Daoy (cell line): ENCODE data around the gene EMP2. TPM values are rescaled to one million over a fixed set of nuclear protein-coding genes. Genes with fewer than 3 reads are reported as not detected.
"Not testable (repeated sequence)": the region's sequence is repeated elsewhere in the genome, so short reads cannot be mapped to it uniquely, and the experiment has no call there.

Experiments
- DNase-seq: peaks from one replicate; pipeline ENCODE4 v3.0.0-alpha.2; 2015; ENCODE audit warnings: low read depth
- total RNA-seq: library from RNA; depleted of rRNA; stranded (reverse); fragments of >200 nt; shearing (Covaris generic); gene quantifications from 2 replicates; pipeline ENCODE4 v1.2.3, GENCODE V29; 2014; rRNA removed

Gene EMP2, protein sequence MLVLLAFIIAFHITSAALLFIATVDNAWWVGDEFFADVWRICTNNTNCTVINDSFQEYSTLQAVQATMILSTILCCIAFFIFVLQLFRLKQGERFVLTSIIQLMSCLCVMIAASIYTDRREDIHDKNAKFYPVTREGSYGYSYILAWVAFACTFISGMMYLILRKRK
- total RNA-seq = 14.2 and 15.5 TPM in 2 replicates

DNA sequence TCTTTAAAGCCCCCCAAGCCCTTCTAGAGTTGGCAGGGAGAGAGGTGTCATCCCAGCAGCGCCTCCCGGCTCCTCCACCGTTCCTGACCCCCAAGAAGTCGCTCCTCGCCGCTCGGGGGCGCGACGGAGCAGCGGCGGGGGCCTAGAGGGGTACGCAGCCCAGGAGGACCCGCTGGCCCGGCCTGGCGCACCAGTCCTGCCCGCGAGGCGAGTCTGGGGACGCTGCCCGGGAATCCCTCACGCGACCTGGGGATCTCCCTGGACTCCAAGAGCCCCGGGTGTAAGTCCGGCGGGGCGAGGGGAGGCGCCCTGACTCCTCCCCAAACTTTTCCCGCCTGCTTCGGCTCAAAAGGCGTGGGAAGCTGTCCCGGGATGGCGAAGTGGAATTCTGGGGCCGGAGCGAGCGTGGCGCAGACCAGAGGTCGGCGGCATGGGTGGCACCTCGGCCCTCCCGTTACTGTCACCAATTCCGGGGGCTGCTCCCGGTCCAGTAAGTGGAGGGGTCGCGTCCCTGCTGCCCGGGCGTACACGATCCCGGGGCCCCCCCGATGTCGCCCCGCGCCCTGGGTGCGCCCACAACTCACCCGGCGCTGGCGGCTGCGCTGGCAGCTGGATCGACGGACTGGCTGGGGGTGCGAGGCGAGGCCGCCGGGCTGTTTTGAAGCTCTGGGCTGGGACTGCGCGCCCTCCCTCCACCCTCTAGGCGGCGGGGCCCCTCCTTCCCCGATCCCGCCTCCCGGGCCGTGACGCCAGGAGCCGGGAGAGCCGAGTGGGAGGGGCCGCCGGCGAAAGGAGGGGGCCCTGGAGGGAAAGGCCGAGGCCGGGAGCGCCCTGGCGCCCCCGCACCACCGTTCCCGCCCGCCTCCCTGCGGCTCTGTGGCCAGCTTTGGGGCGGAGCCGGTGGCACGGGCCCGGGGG is at the start of gene EMP2:
EMP2 (minus strand) TSS at position 634 of the 918 bp plus-strand sequence. CDS start 32,981 bp downstream, outside the sequence.
- peak; percentile 88 for DNase-seq

GRCh38 chr16:10629592-10629963 is 49.2 kb upstream of the EMP2 start:
- no peak for DNase-seq

DNA sequence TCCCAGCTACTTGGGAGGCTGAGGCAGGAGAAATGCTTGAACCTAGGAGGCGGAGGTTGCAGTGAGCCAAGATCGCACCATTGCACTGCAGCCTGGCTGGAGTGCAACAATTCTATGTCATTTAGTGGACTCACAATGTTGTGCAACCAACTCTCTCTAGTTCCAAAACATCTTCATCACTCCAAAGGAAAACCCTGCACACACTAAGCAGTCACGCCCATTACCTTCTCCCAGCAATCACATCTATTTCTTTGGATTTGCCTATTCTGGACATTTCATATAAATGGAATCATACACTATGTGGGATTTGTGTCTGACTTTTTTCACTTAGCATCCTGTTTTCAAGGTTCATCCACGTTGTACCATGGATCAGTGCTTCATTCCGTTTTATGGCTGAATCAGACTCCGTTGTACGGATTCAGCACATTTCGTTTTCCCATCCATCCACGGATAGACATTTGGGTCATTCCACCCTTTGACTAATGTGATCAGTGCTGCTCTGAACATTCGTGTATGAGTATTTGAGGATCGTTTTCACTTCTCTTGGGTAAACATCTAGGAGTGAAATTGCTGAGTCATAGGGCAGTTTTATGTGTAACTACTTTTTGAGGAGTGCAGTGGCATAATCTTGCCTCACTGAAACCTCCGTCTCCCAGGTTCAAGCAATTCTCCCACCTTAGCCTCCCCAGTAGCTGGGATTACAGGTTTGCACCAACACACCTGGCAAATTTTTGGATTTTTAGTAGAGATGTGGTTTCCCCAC is 45.4 kb upstream of the EMP2 start:
- no peak for DNase-seq

GRCh38 chr16:10624527-10624926 is 44.1 kb upstream of the EMP2 start:
- no peak for DNase-seq

- DNase-seq = no peak
Measured at GRCh38 chr16:10623059-10623458, 42.7 kb upstream of the EMP2 start.

- DNase-seq = no peak
Measured at GRCh38 chr16:10622036-10622921, 41.9 kb upstream of the EMP2 start.

DNA sequence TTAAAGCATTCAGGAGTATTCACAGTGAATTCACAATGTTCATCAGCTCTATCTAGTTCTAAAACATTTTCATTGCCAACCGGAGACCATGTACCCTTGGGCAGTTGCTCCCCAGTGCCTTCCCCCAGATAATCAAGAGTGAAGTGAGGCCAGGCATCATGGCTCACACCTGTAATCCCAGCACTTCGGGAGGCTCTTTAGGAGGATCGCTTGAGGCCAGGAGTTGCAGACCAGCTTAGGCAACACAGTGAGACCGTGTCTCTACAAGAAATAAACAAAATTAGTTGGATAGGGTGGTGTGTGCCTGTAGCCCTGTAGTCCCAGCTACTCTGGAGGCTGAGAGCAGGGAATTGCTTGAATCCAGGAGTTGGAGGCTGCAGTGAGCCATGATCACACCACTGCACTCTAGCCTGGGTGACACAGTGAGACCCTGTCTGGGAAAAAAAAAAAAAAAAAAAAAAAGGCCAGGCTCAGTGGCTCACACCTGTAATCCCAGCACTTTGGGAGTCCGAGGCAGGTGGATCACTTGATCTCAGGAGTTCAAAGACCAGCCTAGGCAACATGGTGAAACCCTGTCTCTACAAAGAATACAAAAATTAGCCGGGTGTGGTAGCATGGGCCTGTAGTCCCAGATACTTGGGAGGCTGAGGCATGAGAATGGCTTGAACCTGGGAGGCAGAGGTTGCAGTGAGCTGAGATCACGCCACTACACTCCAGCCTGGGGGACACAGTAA is 41.0 kb upstream of the EMP2 start:
- not testable (repeated sequence) for DNase-seq

DNA sequence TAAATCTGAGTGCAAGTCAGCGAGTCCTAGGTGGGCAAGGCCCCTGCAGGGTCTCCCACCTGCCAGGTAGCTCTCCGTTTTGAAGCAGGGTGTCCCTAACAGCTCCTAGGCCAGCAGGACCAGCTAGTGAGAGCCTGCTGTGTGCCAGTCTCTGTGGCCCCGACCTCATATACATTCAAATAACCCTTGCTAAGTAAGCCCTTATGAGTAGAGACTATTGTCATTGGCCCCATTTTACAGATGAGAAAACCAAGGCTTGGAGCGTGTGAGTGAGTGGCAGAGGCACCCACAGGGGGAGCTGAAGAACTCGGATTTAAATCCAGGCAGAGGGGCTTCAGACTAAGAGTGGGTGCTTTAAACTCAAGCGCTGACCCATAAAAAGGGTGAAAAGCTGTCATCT is 39.7 kb upstream of the EMP2 start:
- no peak for DNase-seq

DNA sequence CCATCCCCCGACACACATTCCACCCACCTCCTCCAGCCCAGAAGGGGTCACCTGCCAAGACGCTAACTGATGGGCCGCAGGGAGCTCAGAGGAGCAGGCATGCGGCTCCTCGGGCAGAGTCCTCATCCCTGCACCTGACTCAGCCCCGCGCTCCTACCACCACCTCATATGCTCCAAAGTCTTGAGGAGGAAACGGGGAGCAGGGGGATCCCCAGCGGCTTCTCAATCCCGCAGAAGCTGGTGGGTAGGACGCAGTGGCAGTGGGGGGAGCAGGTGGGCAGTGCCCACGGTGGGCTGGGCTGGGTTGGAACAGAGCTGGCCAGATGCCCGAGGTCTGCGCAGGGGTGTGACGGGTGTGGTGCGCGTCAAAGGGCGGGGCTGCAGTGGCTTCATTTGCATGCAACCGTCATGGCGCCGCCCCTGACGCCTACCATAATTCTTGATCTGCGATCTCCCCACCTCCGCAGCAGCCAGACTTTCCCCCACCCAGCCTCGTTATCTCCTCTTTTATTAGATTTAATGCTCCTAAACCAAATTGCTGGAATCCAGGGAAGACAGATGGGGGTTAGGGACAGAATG is 39.0 kb upstream of the EMP2 start:
- DNase-seq = no peak

DNA sequence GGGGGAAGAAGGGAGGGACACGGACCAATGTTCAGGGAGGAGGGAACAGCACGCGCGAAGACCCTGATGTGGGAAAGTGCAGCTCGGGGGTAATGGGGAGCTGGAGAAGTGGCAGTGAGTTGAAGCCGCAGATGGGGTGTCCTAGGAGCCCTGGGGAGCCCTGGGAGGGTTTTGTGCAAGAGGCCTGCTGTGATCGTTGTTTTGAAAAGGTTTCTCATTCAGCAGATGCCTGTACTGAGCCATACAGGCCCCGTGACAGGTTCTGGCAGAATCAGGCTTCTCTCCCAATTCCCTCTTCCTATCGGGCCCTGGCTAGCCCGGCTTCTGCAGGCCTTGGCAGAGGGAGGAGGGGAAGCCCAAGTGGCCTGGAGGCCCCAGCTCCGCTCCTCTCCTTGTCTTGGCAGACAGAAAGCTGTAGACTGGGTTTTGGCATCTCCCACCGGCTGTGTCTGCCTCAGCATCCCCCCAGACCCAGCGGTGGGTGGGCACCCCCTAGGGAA is 38.4 kb upstream of the EMP2 start:
- DNase-seq = no peak

GRCh38 chr16:10617662-10618420 is 37.4 kb upstream of the EMP2 start:
- peak; percentile 28 for DNase-seq

DNA sequence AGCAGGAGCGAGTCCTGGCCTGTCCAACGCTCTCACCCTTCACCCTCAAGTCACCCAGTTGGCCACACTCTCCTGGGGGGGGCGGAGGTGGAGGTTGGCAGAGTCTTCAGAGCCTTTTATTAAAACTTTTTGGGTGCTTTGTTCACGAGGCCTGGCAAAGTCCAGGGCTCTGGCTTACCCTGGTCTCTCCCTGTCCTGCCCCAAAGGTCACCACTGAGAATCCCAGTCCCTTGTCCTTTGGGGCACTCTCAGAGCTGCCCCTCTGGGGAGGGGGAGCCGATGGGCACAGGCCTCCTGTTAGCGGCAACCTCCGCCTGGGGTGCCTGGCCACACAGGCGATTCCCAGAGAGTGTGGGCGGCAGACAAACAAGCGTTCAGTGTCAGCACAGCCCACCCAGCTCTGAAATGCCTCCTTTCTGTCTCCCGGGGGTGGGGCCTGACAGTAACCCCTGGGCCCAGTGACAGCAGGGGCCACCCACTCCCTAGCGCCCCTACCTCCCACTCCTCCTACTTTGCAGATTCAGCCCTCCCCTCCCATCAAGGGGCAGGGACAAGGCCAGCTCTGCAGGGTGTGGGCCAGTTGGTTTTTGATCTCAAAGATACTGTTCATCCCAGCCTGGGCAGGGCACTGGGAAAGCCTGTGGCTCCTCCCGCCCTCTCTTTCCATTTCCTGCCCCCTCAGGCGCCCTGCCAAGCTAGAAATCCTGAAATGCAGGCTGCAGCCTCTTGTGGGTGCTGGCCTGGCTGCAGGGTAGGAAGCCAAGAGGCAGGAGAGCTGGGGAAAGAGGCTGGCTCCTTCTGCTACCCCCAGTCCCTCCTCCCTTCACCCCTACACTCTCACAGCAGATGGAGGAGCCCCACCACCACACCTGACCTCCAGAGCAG is 36.6 kb upstream of the EMP2 start:
- DNase-seq = peak; percentile 71

GRCh38 chr16:10616419-10616755 is 36.0 kb upstream of the EMP2 start:
- no peak for DNase-seq

DNA sequence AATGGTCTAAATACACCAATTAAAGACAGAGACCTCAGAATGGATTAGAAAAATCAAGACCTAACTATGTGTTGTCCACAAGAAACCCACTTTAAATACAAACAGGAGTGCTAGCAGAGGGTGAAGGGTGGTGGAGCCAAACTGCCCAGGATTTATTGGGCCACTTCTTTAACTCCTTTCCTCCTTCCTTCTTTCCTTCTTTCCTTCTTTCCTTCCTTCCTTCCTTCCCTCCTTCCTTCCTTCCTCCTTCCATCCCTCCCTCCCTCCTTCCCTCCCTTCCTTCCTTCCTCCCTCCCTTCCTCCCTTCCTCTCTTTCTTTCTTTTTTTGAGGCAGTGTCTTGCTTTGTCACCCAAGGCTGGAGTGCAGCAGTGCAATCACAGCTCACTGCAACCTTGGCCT is 34.3 kb upstream of the EMP2 start:
- no peak for DNase-seq

GRCh38 chr16:10613785-10614485 is 33.5 kb upstream of the EMP2 start:
- DNase-seq = no peak

- DNase-seq = no peak
Measured at GRCh38 chr16:10612649-10613179, 32.3 kb upstream of the EMP2 start.

DNA sequence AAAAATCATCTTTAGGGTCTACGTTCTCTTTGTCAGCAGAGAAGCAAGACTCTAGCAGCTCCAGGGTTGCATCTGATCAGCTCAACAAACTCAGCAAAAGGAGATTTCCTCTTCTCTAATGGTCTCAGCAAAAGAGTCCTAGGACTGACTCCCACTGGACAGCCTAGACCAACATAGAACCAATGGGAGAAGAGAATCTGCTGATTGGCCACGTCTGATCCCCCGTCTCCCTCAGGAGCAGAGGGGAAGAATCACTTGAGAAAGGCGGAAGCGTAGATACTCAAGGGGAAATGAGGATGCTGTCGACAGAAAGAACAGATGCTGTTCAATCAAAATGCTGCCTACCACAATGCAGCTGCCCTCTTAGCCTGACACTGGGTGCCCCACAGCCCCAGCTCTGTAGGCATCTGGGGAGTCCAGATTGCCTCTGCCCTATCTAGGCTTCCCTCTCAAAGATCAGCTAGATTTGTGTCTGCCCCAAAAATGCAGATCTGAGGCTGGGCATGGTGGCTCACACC is 31.5 kb upstream of the EMP2 start:
- DNase-seq = no peak
